GM18520 (cell line): Measurements from ENCODE around the gene FCER2.
"Not testable (repeated sequence)": the region's sequence is repeated elsewhere in the genome, so short reads cannot be mapped to it uniquely, and the experiment has no call there.

ENCODE experiments used
- ATAC-seq: cut with Tn5 transposase; IDR thresholded peaks from one replicate; pipeline ENCODE4 v1.9.1; 2021; ENCODE audit not compliant: unreplicated experiment

FCER2 gene

GRCh38 chr19:7654401-7654800 lies 47.5 kb downstream of the FCER2 start:
- ATAC-seq = no peak

DNA sequence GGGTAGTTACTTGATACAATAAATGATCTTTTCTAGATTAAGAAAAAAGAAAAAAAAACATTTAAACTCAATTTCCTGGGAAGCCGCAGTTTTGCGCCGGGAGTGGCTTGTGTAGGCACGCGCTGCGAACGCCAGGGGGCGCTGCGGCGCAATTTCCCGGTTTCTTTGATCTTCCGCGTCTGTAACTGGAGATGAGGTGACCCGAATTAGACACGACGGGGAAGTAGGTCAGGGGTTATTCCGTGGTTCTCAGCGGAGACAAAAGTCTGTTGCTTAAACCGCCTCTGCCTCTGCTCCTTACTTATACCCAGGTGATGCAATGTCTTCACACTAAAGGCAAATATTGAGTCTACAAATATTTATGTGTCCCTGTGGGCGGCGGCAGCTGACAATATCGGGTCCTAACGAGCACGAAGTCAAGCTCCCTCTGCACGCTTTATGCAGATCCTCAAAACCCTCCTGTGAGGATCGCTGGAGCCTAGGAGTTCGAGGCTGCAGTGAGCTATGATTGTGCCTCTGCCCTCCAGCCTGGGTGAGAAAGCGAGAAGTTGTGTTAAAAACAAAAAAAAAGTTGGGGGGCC lies 49.8 kb downstream of the FCER2 start:
- ATAC-seq = no peak

- no peak for ATAC-seq
These were observed 51.8 kb downstream of the FCER2 start for GRCh38 chr19:7650148-7650547.

- no peak for ATAC-seq
These were observed 53.5 kb downstream of the FCER2 start for GRCh38 chr19:7648265-7649014.

DNA sequence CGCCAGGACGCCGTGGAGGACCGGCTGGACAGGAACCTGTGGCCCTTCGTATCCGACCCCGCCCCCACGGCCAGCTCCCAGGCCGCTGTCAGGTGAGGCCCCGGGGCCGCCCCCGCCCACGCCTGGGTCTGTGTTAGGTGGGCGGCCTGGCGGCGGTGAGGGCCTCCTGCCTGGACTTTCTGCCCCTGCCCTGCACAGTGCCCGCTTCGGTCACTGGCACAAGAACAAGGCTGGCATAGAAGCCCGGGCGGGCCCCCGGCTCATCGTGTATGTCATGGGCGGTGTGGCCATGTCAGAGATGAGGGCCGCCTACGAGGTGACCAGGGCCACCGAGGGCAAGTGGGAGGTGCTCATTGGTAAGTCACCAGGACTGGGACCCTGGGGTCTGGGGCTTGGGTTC lies 54.8 kb downstream of the FCER2 start:
- no peak for ATAC-seq

- no peak for ATAC-seq
These were observed 55.6 kb downstream of the FCER2 start for GRCh38 chr19:7646426-7646700.

DNA sequence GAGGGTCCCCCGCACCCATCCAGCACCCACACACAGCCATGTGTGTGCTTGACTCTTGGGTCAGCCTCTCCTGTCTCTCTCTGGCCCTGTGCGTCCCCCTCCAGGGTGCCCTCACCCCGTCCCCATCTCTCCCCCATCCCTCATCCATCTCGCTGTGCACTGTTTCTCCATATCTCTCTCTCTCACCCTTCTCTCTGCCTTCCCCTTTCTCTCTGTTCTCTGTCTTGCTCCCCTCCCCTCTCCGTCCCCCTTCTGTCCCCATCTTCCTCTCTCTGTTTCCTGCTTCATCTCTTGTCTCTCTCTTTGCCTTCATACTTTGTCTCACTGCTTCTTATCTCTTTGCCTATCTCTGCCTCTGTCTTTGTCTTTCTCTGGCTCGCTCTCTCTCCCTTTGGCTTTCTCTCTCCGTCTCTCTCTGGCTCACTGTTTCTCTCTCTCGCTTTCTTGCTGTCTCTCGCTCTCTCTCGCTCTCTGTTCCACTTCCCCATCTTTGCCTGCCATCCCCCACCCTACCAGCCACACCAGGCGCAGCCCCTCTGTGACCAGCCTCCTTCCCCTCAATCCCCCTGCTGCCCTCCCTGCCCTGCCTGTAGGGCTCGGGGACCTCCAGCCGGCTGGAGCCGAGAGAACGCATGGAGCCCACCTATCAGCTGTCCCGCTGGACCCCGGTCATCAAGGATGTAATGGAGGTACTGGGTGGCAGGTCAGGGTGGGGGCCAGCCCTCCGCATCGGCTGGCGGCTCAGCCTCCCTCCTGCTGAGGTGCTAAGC lies 56.1 kb downstream of the FCER2 start:
- no peak for ATAC-seq

- ATAC-seq = no peak
These were observed 56.8 kb downstream of the FCER2 start for GRCh38 chr19:7645163-7645562.

DNA sequence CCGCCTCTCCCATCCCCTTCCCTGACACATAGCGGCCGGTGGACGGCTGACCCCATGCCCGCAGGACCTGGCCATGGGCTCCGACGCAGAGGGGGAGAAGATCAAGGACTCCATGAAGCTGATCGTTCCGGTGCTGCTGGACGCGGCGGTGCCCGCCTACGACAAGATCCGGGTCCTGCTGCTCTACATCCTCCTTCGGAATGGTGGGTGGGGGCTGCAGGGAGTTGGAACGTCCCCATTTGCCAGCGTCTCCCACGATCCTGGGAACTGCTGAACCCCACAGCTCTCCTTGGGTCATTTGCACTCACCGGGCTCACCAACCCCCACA lies 57.4 kb downstream of the FCER2 start:
- no peak for ATAC-seq

GRCh38 chr19:7643629-7644549 lies 58.0 kb downstream of the FCER2 start:
- ATAC-seq = not testable (repeated sequence)

- no peak for ATAC-seq
These were observed 58.9 kb downstream of the FCER2 start for GRCh38 chr19:7643031-7643415.

DNA sequence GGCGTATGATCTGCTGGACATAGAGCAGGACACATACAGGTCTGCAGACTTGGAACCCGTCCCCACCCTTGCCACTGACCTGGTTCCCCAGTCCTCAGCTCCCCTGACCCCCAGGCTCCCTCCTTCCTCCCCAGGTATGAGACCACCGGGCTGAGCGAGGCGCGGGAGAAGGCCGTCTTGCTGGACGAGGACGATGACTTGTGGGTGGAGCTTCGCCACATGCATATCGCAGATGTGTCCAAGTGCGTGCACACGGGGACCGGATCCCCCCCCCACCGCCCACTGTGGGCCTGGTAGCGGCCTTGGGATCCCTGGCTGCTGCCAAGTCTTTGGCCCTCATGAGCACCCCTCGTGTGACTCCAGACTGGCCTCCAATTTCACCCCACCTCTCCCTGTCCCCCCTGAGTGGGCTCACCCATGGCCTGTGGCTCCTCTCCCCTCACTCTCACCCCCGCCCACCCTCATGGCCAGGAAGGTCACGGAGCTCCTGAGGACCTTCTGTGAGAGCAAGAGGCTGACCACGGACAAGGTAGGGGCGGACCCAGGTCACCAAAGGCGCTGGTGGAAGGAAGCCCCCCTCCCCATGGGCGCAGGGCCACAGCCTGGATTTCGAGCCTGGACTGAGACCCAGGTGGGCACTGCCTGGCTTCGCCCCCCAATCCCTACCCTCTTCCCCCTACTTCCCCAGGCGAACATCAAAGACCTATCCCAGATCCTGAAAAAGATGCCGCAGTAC lies 59.5 kb downstream of the FCER2 start:
- ATAC-seq = no peak

GRCh38 chr19:7641290-7642276 lies 60.3 kb downstream of the FCER2 start:
- no peak for ATAC-seq

GRCh38 chr19:7640803-7641202 lies 61.1 kb downstream of the FCER2 start:
- no peak for ATAC-seq

DNA sequence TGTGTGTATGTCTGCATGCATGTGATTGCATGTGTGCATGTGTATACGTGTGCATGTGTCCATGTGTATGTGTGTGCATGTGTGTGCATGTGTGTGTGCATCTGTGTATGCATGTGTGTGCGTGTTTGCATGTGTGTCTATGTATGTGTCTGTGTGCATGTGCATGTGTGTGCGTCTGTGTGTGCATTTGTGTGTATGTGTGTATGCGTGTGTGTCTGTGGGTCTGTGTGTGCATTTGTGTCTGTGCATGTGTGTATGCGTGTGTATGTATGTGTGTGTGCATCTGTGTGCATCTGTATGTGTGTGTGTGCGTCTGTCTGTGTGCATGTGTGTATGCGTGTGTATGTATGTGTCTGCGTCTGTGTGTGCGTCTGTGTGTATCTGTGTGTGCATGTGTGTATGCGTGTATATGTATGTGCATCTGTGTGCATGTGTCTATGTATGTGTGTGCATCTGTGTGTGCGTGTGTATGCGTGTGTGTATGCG lies 62.0 kb downstream of the FCER2 start:
- ATAC-seq = no peak

GRCh38 chr19:7638802-7639465 lies 63.0 kb downstream of the FCER2 start:
- ATAC-seq = no peak
